Tibial nerve (tissue), 4 donors: ENCODE results near the gene KIF3A. TPM values are rescaled to one million over a fixed set of nuclear protein-coding genes. Genes with fewer than 3 reads are reported as not detected.
A peak's percentile ranks its signal among the peaks of the same experiment; 100 is the strongest.

Experiments
- DNase-seq, 2 donors: peaks; one replicate each; pipeline ENCODE4 v3.0.0-alpha.2; 2019; ENCODE audit warnings: low spot score in 2 of 2
- H3K27ac ChIP-seq, 4 donors: fragments of 200-600 bp; sonication (generic) in 3 of 4; one replicate each; pipeline ENCODE4 v1.5.1; 2017 to 2019; ENCODE audit warnings: mild to moderate bottlenecking in 1 of 4
- H3K27me3 ChIP-seq, 2 donors: fragments of 200-600 bp; sonication (generic) in 1 of 2; one replicate each; pipeline versions ENCODE4 v1.5.1 to v1.6.0; 2017 to 2019
- H3K36me3 ChIP-seq, 3 donors: fragments of 200-600 bp; sonication (generic); one replicate each; pipeline ENCODE4 v1.5.1; 2018 to 2019
- H3K4me1 ChIP-seq, 4 donors: fragments of 200-600 bp; sonication (generic) in 3 of 4; one replicate each; pipeline ENCODE4 v1.5.1; 2017 to 2019
- H3K4me3 ChIP-seq, 4 donors: fragments of 200-600 bp; sonication (generic) in 3 of 4; one replicate each; pipeline ENCODE4 v1.5.1; 2017 to 2019; ENCODE audit warnings: mild to moderate bottlenecking in 1 of 4, moderate library complexity in 1 of 4
- H3K9me3 ChIP-seq, 4 donors: fragments of 200-600 bp; sonication (generic) in 3 of 4; one replicate each; pipeline ENCODE4 v1.5.1; 2017 to 2019
- EP300 ChIP-seq, 2 donors: sonication (generic); formaldehyde crosslinking; IDR thresholded peaks; one replicate each; pipeline ENCODE4 v1.6.1; 2017; ENCODE audit warnings: antibody characterized with exemption in 2 of 2, mild to moderate bottlenecking in 1 of 2
- POLR2A ChIP-seq, 2 donors: fragments of 450-650 bp; IDR thresholded peaks; one replicate each; pipeline ENCODE4 v1.6.1; 2017; ENCODE audit warnings: antibody characterized with exemption in 2 of 2, mild to moderate bottlenecking in 2 of 2, moderate library complexity in 2 of 2
- WGBS, 2 donors: methylation state at CpG; one replicate each; pipeline ENCODE4 v1.1.5; 2018; 5-methylcytosine and 5-hydroxymethylcytosine counted together
- total RNA-seq, 4 donors: library from RNA; depleted of rRNA; stranded (reverse); fragments of >200 nt; gene quantifications; one replicate each; pipeline ENCODE4 v1.1.0, GENCODE V29; 2016
- TF ChIP-seq, protein P1 (sequence below), 5 experiments: fragments of 200-600 bp in 3 of 5; fragments of 450-650 bp in 2 of 5; sonication (generic) in 3 of 5; IDR thresholded peaks; one replicate each; pipeline ENCODE4 v1.5.1; 2016 to 2019; ENCODE audit warnings: antibody characterized with exemption in 5 of 5, mild to moderate bottlenecking in 3 of 5, moderate library complexity in 2 of 5

Gene KIF3A
- total RNA-seq, 4 donors from 2014 or later, result 8.4 to 11.6 (median 10.7) TPM

DNA sequence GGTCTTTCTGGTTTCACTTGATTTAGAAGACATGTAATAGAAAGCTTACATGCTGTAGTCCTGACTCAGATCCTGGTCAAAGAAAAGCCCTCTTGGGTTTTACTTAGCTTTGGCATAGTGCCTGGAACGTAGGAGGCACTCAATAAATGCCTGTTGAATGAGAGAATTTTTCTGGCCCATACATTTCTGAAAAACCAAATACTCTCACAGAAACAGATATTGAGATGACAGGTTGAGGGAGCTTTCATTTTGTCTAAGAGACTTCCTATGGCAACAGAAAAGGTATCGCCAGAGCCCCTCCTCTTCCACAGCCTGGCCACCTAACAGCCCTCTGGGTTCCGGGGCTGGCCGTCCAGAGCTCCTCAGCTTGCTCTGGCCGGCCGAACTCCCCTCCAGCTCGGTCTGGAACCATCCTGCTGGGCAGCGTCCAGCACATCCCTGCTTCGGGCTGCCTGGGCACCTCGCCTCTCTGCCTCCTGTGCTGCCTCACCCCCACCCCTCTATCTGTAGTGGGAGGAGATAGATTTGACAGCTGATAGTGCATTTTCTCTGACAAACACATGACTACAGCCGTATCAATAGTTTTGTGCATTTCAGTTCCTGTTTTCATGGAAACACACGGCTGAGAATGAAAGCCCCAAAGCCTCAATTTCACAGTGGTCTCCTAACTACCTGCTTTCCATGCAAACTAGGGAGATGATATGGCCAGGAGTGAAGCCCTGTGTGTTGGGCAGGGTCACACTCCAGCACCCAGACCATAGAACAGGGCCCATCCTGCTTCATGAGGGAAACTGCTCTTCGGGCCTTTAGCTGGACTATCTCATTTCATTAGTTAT, 62.5 kb downstream of the KIF3A start:
- WGBS, 2 donors, result 54 to 69% methylated on average over 13 of the region's 13 CpGs

DNA sequence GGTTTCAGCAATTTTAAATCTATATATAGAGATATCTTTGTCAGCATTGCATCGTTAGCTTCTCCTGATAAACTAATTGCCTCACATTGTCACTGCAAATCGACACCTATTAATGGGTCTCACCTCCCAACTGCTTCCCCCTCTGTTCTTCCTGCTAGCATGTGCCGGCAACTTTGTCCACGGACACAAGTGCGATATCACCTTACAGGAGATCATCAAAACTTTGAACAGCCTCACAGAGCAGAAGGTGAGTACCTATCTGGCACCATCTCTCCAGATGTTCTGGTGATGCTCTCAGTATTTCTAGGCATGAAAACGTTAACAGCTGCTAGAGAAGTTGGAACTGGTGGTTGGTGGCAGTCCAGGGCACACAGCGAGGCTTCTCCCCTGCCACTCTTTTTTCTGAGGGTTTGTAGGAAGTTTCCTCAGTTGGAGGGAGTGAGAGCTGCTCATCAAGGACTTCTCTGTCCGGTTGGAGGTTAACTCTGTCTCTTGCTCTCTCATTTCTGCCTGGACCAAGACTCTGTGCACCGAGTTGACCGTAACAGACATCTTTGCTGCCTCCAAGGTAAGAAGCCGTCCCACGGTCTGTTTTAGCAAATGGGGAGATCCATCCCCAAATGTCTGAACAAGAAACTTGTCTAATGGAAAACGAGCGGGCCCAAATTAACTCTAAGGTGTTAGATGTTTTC, 63.3 kb downstream of the KIF3A start, which contains the start of gene IL4:
IL4 (plus strand) TSS at position 51 of the 692 bp plus-strand sequence; CDS start at position 113, 62 bp downstream.
- H3K4me3 ChIP-seq, result no peak within 1 kb of the TSS
- peak within 1 kb of the TSS in 3 of 4 donors; percentile 48 to 74 (median 68) for H3K27ac ChIP-seq
- peaks cover 0 to 26% (median 0%) of the 10 kb centered on the region in 4 donors for H3K4me1 ChIP-seq
- no peaks in the 10 kb centered on the region for H3K36me3 ChIP-seq
- H3K27me3 ChIP-seq, result no peaks in the 10 kb centered on the region
- TF ChIP-seq EP300 (IDR thresholded peaks at IDR 0.05), result no peak
- TF ChIP-seq, protein P1, sequence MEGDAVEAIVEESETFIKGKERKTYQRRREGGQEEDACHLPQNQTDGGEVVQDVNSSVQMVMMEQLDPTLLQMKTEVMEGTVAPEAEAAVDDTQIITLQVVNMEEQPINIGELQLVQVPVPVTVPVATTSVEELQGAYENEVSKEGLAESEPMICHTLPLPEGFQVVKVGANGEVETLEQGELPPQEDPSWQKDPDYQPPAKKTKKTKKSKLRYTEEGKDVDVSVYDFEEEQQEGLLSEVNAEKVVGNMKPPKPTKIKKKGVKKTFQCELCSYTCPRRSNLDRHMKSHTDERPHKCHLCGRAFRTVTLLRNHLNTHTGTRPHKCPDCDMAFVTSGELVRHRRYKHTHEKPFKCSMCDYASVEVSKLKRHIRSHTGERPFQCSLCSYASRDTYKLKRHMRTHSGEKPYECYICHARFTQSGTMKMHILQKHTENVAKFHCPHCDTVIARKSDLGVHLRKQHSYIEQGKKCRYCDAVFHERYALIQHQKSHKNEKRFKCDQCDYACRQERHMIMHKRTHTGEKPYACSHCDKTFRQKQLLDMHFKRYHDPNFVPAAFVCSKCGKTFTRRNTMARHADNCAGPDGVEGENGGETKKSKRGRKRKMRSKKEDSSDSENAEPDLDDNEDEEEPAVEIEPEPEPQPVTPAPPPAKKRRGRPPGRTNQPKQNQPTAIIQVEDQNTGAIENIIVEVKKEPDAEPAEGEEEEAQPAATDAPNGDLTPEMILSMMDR (IDR thresholded peaks at IDR 0.05), result no peak
- no peak for TF ChIP-seq POLR2A (IDR thresholded peaks at IDR 0.05)
- no peaks in the 10 kb centered on the region for H3K9me3 ChIP-seq
- WGBS, 2 donors, result 69 to 71% methylated on average over 14 of the region's 14 CpGs
- DNase-seq, result no peak

More for the DNA sequence above, 62.5 kb downstream of the KIF3A start:
- TF ChIP-seq, protein P1 (IDR thresholded peaks at IDR 0.05), result no peak
- TF ChIP-seq EP300 (IDR thresholded peaks at IDR 0.05) (no peak), POLR2A (IDR thresholded peaks at IDR 0.05) (no peak)
- Histone ChIP-seq H3K9me3 (no peaks in the 10 kb centered on the region), H3K36me3 (no peaks in the 10 kb centered on the region), H3K4me1 (peaks cover 0 to 26% (median 0%) of the 10 kb centered on the region in 4 donors), H3K27ac (peak overlapping the region in 3 of 4 donors; percentile 48 to 74 (median 68)), H3K4me3 (no peak overlapping the region), H3K27me3 (no peaks in the 10 kb centered on the region)
- DNase-seq, result no peak

DNA sequence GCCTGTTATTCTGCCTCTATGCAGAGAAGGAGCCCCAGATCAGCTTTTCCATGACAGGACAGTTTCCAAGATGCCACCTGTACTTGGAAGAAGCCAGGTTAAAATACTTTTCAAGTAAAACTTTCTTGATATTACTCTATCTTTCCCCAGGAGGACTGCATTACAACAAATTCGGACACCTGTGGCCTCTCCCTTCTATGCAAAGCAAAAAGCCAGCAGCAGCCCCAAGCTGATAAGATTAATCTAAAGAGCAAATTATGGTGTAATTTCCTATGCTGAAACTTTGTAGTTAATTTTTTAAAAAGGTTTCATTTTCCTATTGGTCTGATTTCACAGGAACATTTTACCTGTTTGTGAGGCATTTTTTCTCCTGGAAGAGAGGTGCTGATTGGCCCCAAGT, 63.9 kb downstream of the KIF3A start:
- Histone ChIP-seq H3K9me3 (no peaks in the 10 kb centered on the region), H3K36me3 (no peaks in the 10 kb centered on the region), H3K4me3 (no peak overlapping the region), H3K4me1 (peaks cover 0 to 26% (median 0%) of the 10 kb centered on the region in 4 donors), H3K27me3 (no peaks in the 10 kb centered on the region), H3K27ac (no peak overlapping the region)
- no peak for DNase-seq
- 88 to 97% methylated on average over 1 of the region's 1 CpG for WGBS, 2 donors
- TF ChIP-seq POLR2A (IDR thresholded peaks at IDR 0.05), result no peak
- no peak for TF ChIP-seq EP300 (IDR thresholded peaks at IDR 0.05)
- TF ChIP-seq, protein P1 (IDR thresholded peaks at IDR 0.05), result no peak

DNA sequence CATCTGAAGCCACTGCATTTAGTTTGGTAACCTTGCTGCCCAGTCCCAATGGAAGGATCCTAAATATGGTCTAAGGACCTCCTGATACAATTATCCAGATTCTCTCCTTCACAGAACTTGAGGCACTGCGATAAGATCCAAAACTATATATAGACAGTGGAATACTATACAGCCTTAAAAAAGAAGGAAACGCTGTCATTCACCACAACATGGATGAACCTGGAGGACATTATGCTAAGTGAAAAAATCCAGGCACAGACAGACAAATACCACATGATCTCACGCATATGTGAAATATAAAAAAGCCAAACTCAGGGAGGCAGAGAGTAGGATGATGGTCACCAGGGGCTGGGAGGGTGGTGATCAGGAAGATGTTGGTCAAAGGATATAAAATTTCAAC, 66.3 kb downstream of the KIF3A start:
- DNase-seq, result no peak
- no peaks in the 10 kb centered on the region for H3K9me3 ChIP-seq
- no peaks in the 10 kb centered on the region for H3K36me3 ChIP-seq
- H3K27ac ChIP-seq, result no peak overlapping the region
- peaks cover 0 to 16% (median 0%) of the 10 kb centered on the region in 4 donors for H3K4me1 ChIP-seq
- H3K27me3 ChIP-seq, result peaks cover 0 to 3% of the 10 kb centered on the region in 2 donors
- no peak overlapping the region for H3K4me3 ChIP-seq
- TF ChIP-seq POLR2A (IDR thresholded peaks at IDR 0.05) (no peak), EP300 (IDR thresholded peaks at IDR 0.05) (no peak)
- TF ChIP-seq, protein P1 (IDR thresholded peaks at IDR 0.05), result no peak
- WGBS, 2 donors, result 95 to 99% methylated on average over 3 of the region's 3 CpGs
